IPS-20b (cell line): Measurements from ENCODE around the gene LRRC3B.
"Not testable (repeated sequence)": the region's sequence is repeated elsewhere in the genome, so short reads cannot be mapped to it uniquely, and the experiment has no call there.

Experiments
- H3K27ac ChIP-seq: one replicate; pipeline ENCODE4 v1.5.1; 2013; ENCODE audit warnings: low read length
- H3K27me3 ChIP-seq: 2 replicates; pipeline ENCODE4 v1.6.1; 2013; ENCODE audit warnings: mild to moderate bottlenecking, low read length, inconsistent platforms; ENCODE audit not compliant: insufficient read depth
- H3K36me3 ChIP-seq: 2 replicates; pipeline ENCODE4 v1.6.1; 2013; ENCODE audit warnings: low read depth, mild to moderate bottlenecking, inconsistent platforms, low read length, moderate library complexity; ENCODE audit not compliant: insufficient read depth
- H3K4me1 ChIP-seq: 2 replicates; pipeline ENCODE4 v1.6.1; 2013; ENCODE audit warnings: mild to moderate bottlenecking, control low read depth, inconsistent platforms, low read length, moderate library complexity; ENCODE audit not compliant: insufficient read depth
- H3K4me3 ChIP-seq: 2 replicates; pipeline ENCODE4 v1.5.1; 2013; ENCODE audit warnings: mild to moderate bottlenecking, low read length, inconsistent platforms
- H3K9ac ChIP-seq: 2 replicates; pipeline ENCODE4 v1.6.1; 2013; ENCODE audit warnings: low read depth, mild to moderate bottlenecking, inconsistent platforms, low read length, moderate library complexity
- H3K9me3 ChIP-seq: 2 replicates; pipeline ENCODE4 v1.6.1; 2013; ENCODE audit warnings: mild to moderate bottlenecking, low read depth, low read length, inconsistent platforms; ENCODE audit not compliant: insufficient read depth

Gene LRRC3B

DNA sequence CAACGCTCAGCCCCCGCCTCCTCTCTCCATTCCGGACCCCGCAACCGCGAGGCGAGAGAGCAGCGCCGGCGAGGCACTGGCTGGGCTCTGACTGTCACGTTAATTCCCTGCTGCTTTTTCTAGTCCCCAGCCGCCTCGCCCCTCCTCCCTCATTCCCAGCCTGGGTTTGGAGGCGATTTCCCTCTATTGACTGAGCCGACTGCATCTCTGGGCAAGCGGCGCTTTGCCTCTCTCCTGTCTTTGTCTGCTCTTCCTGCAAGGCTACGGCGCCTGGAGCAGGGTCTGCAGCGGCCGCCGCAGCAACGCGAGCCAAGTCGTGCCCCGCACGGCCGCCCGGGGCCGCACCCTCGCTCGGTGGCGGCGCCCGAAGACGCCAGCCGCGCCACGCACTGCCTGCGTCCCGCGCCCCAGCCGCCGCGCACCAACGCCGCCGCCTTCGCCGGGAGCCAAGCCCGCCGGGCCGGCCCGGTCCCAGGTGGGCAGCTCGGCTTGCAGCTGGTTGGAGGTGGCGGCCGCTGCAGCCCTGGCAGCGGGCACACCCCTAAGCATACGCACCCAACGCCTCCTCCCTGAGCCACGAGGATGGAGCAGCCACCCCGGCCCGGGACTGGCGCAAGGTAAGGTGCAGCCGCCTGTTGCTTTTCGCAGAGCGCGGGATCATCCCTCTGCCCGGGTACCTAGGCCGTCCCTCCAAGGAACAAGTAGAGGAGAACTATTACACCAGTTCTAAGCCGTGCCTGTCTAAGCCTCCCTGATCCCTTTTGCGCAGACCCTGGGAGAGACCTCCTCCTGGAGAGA is at the start of gene LRRC3B:
LRRC3B (plus strand) TSS at position 152 of the 798 bp plus-strand sequence. CDS start 86,901 bp downstream, outside the sequence.
- Histone ChIP-seq H3K4me1 (no peaks in the 10 kb centered on the region), H3K9me3 (no peaks in the 10 kb centered on the region), H3K9ac (peak within 1 kb of the TSS; percentile 44; the same call in 1 of the 2 replicates), H3K27ac (no peak within 1 kb of the TSS), H3K36me3 (no peaks in the 10 kb centered on the region), H3K27me3 (peaks cover 82% of the 10 kb centered on the region), H3K4me3 (peak within 1 kb of the TSS; percentile 86)

DNA sequence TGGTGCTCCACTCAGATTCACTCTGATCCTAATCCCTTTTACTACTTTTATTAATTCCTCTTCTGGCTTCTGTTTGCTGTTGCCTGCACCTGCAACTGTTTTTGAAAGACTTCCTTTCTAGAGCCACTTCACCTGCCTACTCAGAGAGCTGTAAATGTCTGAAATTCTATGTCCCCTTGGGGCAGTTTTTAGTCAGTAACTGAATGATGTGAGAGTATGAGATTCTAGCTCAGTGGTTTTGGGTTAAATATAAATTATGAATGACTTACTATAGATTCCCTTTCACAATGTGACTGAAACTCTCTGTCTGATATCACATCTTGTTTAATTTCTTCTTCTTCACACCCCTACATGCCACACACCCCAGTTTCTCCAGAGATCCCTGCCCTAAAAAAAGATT is 47.8 kb upstream of the LRRC3B start:
- Histone ChIP-seq H3K4me3 (no peak overlapping the region), H3K9ac (no peak overlapping the region), H3K27ac (no peak overlapping the region), H3K9me3 (peaks cover 3% of the 10 kb centered on the region; the same call in 1 of the 2 replicates), H3K4me1 (no peaks in the 10 kb centered on the region), H3K27me3 (no peaks in the 10 kb centered on the region), H3K36me3 (no peaks in the 10 kb centered on the region)

DNA sequence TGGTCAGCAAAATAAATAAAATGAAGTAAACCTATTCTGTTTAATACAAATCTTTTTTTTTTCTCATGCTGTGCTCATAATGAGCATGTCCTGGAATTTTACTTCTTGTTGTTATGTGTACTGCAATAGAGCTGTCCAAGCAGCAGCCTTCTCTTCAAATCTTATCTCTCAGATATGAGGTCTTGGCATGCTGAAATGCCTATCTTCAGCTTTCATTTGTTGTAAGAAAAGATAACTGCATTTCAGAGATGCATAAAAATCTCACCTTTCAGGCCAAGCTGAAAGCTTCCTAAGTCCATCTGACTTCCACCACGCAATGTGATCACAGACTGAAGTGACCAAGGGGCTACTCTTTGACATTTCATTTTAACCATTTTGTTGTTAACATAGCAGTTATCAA is 43.5 kb upstream of the LRRC3B start:
- H3K36me3 ChIP-seq: no peaks in the 10 kb centered on the region
- H3K4me1 ChIP-seq: peaks cover 10% of the 10 kb centered on the region; the same call in 1 of the 2 replicates
- no peak overlapping the region for H3K4me3 ChIP-seq
- no peak overlapping the region for H3K9ac ChIP-seq
- H3K27ac ChIP-seq: no peak overlapping the region
- no peaks in the 10 kb centered on the region for H3K27me3 ChIP-seq
- H3K9me3 ChIP-seq: peaks cover 3% of the 10 kb centered on the region; the same call in 1 of the 2 replicates

DNA sequence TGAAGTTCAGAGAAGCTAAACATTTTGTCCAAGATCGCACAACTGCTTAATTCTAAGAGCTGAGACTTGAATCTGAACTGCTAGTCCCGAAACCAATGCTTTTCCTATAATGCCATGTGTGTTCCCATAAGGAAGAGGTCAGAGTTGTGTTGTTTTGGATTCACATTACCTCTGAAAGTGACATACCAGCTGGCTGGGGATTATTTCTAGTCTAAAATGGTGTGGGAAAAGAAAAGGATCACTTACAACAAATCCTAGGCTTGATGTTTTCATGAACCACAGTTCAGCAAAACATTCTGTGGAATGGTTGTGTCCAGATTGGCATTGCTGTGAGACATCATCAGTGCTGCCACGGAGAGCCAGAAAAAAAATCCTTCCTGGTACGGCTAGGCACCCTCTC is 35.0 kb upstream of the LRRC3B start:
- no peak overlapping the region for H3K4me3 ChIP-seq
- H3K9me3 ChIP-seq: no peaks in the 10 kb centered on the region
- H3K27ac ChIP-seq: no peak overlapping the region
- H3K4me1 ChIP-seq: peaks cover 12% of the 10 kb centered on the region; the same call in 1 of the 2 replicates
- H3K36me3 ChIP-seq: no peaks in the 10 kb centered on the region
- no peaks in the 10 kb centered on the region for H3K27me3 ChIP-seq
- H3K9ac ChIP-seq: no peak overlapping the region

DNA sequence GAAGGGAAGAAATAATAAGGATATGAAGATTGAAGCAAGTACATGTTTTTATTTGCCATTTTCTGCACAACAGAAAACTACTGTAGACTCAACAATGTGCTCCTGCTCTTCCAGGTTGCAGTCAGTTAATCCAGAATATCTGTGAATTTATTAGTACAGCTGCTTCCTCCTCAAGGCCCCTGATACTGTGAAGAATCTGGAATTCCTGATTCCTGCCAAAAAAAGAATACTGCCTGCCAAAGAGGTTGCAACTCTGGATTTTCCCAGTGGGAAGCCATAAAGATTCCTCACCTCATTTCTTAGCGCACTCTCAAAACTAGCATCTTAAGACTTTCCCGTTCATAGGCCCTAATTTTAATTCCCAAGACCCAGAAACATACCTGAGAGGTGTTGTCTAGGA is 33.6 kb upstream of the LRRC3B start:
- H3K27me3 ChIP-seq: no peaks in the 10 kb centered on the region
- no peak overlapping the region for H3K4me3 ChIP-seq
- H3K9me3 ChIP-seq: no peaks in the 10 kb centered on the region
- H3K4me1 ChIP-seq: peaks cover 4% of the 10 kb centered on the region; the same call in 1 of the 2 replicates
- no peak overlapping the region for H3K27ac ChIP-seq
- H3K36me3 ChIP-seq: no peaks in the 10 kb centered on the region
- H3K9ac ChIP-seq: no peak overlapping the region

DNA sequence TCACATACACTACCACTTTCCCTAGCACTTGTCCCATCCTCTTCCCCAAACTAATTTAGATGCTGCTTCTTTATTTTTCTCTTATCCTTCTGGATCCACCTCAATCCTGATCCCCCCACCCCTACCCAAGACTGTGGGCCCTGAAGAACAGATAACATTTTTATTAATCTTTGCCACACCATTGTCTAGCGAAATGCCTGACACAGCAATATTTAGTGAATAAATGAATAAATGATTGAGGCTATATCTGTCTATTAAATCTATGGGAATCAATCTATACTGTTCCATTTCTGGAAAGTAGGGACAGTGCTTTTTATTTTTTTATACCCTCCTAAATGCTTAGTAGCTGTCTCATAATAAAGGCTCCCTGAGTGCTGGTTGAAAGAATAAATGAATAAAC is 32.9 kb upstream of the LRRC3B start:
- H3K27me3 ChIP-seq: no peaks in the 10 kb centered on the region
- no peaks in the 10 kb centered on the region for H3K4me1 ChIP-seq
- no peak overlapping the region for H3K9ac ChIP-seq
- H3K9me3 ChIP-seq: no peaks in the 10 kb centered on the region
- H3K27ac ChIP-seq: no peak overlapping the region
- H3K36me3 ChIP-seq: no peaks in the 10 kb centered on the region
- H3K4me3 ChIP-seq: no peak overlapping the region

DNA sequence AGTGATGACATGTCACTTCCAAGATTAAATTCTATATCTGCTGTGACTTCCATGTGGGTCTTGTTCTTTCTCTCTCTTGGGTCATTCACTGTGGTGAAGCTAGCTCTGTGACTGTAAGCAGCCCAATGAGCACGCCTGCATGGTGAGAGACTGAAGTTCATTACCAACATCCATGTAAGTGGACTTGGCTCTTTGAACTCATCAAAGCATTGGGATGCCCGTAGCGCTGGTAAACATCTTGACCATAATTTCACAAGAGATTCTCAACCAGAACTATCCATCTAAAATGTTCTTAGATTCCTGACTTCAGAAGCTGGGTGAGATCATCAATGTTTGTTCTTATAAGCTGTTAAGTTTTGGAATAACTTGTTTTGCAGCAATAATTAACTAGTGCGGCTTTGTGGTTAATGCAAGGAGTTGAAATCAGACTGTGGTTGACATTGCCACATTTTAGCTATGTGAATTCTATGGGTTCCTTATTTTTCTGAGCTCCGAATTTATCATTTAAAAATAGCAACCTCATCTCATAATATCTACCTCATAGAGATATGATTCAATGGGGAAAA is 31.6 kb upstream of the LRRC3B start:
- H3K27me3 ChIP-seq: no peaks in the 10 kb centered on the region
- no peaks in the 10 kb centered on the region for H3K36me3 ChIP-seq
- H3K9ac ChIP-seq: no peak overlapping the region
- no peaks in the 10 kb centered on the region for H3K9me3 ChIP-seq
- H3K4me1 ChIP-seq: no peaks in the 10 kb centered on the region
- no peak overlapping the region for H3K4me3 ChIP-seq
- H3K27ac ChIP-seq: no peak overlapping the region

- Histone ChIP-seq H3K9ac (no peak overlapping the region), H3K36me3 (no peaks in the 10 kb centered on the region), H3K27me3 (no peaks in the 10 kb centered on the region), H3K4me3 (no peak overlapping the region), H3K9me3 (no peaks in the 10 kb centered on the region), H3K4me1 (no peaks in the 10 kb centered on the region), H3K27ac (no peak overlapping the region)
These were observed 30.6 kb upstream of the LRRC3B start for GRCh38 chr3:26591926-26592325.

DNA sequence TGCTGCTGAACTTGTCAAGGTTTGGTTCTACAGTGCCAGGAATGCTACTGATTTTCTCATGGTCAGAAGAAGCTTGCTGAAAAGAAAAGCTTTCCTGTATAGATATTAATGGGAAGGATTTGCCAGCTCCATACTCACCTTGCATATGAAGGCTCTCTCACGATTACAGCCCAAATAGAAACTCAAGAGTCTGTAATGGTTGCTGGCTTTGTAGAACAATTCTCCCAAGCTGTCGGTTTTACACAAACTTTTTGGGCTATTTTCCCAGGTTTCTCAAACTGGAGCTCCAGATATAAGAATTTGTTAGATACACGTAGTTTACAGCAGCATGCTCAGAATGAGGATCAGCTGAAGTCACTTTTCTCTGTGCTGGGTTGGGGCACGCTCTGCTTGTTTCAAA is 30.1 kb upstream of the LRRC3B start:
- no peaks in the 10 kb centered on the region for H3K36me3 ChIP-seq
- no peaks in the 10 kb centered on the region for H3K9me3 ChIP-seq
- H3K27me3 ChIP-seq: no peaks in the 10 kb centered on the region
- no peaks in the 10 kb centered on the region for H3K4me1 ChIP-seq
- H3K27ac ChIP-seq: no peak overlapping the region
- H3K9ac ChIP-seq: no peak overlapping the region
- H3K4me3 ChIP-seq: no peak overlapping the region

GRCh38 chr3:26596335-26596734 is 26.2 kb upstream of the LRRC3B start:
- no peaks in the 10 kb centered on the region for H3K36me3 ChIP-seq
- H3K9me3 ChIP-seq: no peaks in the 10 kb centered on the region; the same call in none of the 2 replicates
- H3K27ac ChIP-seq: no peak overlapping the region
- H3K4me1 ChIP-seq: no peaks in the 10 kb centered on the region
- no peak overlapping the region for H3K9ac ChIP-seq
- no peaks in the 10 kb centered on the region for H3K27me3 ChIP-seq
- no peak overlapping the region for H3K4me3 ChIP-seq

GRCh38 chr3:26603311-26603710 is 19.3 kb upstream of the LRRC3B start:
- H3K36me3 ChIP-seq, H3K27me3 ChIP-seq, H3K9ac ChIP-seq, H3K4me1 ChIP-seq, H3K4me3 ChIP-seq, H3K27ac ChIP-seq: not testable (repeated sequence)
- H3K9me3 ChIP-seq: peaks cover 31% of the 10 kb centered on the region

DNA sequence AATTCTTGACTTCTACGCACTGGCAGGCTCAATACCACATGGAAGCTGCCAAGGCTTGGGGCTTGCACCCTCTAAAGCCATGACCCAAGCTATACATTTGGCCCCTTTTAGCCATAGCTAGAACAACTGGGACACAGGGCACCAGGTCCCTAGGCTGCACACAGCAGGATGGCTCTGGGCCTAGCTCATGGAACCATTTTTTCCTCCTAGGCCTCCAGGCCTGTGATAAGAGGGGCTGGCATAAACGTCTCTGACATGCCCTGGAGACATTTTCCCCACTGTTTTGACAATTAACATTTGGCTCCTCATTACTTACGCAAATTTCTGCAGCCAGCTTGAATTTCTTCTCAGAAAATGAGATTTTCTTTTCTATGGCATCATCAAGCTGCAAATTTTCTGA is 18.8 kb upstream of the LRRC3B start:
- H3K4me1 ChIP-seq, H3K4me3 ChIP-seq, H3K27ac ChIP-seq, H3K9ac ChIP-seq, H3K36me3 ChIP-seq, H3K27me3 ChIP-seq: not testable (repeated sequence)
- H3K9me3 ChIP-seq: peaks cover 31% of the 10 kb centered on the region
